Stimulated activated CD4-positive, alpha-beta T cell treated with anti-CD3 and anti-CD28 coated beads, Interleukin-1b, Interleukin-23, amount 100 ng/mL, for 1 hour (primary cell): ENCODE data around the gene CD300A.
"Not testable (repeated sequence)": the region's sequence is repeated elsewhere in the genome, so short reads cannot be mapped to it uniquely, and the experiment has no call there.

Experiments used
- DNase-seq, 2 donors: peaks; one replicate each; pipeline ENCODE4 v3.0.0-alpha.2; 2020; ENCODE audit warnings: low read depth in 2 of 2

CD300A gene

GRCh38 chr17:74518413-74518981 lies 52.1 kb downstream of the CD300A start:
- DNase-seq = not testable (repeated sequence)

- no peak for DNase-seq
These were observed 53.6 kb downstream of the CD300A start for GRCh38 chr17:74520016-74520434.

- no peak for DNase-seq
These were observed 54.5 kb downstream of the CD300A start for GRCh38 chr17:74520790-74521480.

- no peak for DNase-seq
These were observed 55.3 kb downstream of the CD300A start for GRCh38 chr17:74521701-74522201.

- DNase-seq = no peak
These were observed 56.1 kb downstream of the CD300A start for GRCh38 chr17:74522381-74523105.

GRCh38 chr17:74523308-74523707 lies 56.9 kb downstream of the CD300A start:
- DNase-seq = no peak

GRCh38 chr17:74524653-74525464 lies 58.4 kb downstream of the CD300A start:
- DNase-seq = no peak

GRCh38 chr17:74525465-74525725 lies 59.0 kb downstream of the CD300A start:
- DNase-seq = no peak

GRCh38 chr17:74525781-74526288 lies 59.4 kb downstream of the CD300A start:
- DNase-seq = no peak

GRCh38 chr17:74526681-74527080 lies 60.2 kb downstream of the CD300A start:
- DNase-seq = no peak

GRCh38 chr17:74527081-74527480 lies 60.6 kb downstream of the CD300A start:
- DNase-seq = no peak

- no peak for DNase-seq
These were observed 61.3 kb downstream of the CD300A start for GRCh38 chr17:74527756-74528155.

- DNase-seq = no peak
These were observed 62.2 kb downstream of the CD300A start for GRCh38 chr17:74528491-74529199.

GRCh38 chr17:74529243-74529642 lies 62.8 kb downstream of the CD300A start:
- no peak for DNase-seq

GRCh38 chr17:74530831-74531150 lies 64.4 kb downstream of the CD300A start:
- no peak for DNase-seq

- no peak for DNase-seq
These were observed 64.9 kb downstream of the CD300A start, which contains the start of gene CD300LB for GRCh38 chr17:74531231-74531761. TSS of gene CD300LB (minus strand) at chr17:74531475. CDS start at chr17:74531350, 125 bp downstream.

- DNase-seq = no peak
These were observed 65.7 kb downstream of the CD300A start for GRCh38 chr17:74532115-74532514.
